GM19099 (cell line): ENCODE results near the gene XDH.

Experiments used
- POLR2A ChIP-seq: IDR thresholded peaks from 3 replicates; pipeline ENCODE4 v1.6.1; 2011; ENCODE audit warnings: low read depth; ENCODE audit not compliant: insufficient read length; ENCODE audit errors: extremely low read depth

Gene XDH

DNA sequence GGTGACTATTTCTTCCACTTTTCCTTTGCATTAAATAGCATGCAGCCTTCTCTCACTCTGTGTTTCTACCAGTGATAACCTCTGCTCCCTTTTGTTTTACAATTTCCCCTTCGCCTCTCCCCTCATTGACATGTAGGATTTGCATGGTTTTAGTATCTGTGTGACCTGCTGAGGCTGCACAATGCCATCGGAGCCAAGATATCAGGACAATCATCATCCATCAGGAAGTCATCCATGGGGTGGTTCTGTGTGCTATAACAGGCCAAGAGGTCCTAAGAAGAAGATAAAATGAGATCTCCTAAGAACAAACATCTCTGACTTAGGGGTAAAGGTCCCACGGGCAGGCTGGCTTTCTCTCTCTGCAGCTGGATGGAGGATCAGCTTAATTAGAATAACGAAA, 115.0 kb downstream of the XDH start:
- no peak for TF ChIP-seq POLR2A

DNA sequence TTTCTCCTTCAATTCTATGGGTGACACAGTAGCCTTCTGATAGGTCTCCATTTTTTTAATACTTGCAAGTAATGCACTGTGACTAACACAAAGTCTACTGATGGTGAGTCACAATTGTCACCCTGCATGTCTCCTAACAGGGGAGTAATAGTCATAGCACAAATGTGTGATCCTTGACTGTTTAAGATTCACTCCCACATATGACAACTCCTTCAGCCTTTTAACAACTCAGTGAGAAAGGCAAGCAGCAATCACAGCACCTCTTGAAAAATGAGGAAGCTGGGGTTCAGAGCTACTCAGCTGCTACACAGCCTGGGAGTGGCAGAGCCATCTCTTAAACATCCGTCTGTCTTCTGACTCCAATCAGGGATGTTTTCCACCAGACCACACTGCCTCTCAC, 116.8 kb downstream of the XDH start:
- no peak for TF ChIP-seq POLR2A

DNA sequence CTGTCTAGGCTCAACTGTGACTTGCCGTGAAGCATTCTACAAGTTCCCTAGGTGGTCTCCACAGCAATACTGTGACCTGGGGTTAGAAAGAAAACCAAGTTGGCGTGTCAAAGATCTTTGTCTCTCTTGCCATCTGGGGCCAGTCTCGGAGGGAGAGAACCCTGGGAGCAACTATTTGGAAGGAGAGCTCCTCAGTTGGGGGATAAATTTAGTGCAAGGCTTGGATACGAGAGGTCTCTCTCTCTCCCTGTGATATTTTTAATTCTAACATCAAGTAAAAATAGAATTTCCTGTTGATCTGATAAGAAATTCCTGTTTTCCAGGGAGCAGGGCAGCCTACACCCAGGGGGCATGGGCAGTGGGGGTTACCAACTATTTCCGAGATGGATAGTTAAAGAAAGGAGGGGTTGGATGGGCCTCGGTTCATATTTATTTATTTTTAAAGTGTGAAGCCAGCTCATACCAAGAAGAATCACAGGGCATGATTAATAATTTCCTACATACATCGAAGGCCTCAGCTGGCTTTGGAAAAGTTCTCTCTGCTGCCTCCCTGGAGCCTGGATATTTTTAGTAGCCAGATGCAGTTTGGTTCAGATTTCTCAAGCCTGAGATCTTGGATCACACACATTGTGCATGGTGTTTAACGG, 117.8 kb downstream of the XDH start:
- TF ChIP-seq POLR2A, result no peak

DNA sequence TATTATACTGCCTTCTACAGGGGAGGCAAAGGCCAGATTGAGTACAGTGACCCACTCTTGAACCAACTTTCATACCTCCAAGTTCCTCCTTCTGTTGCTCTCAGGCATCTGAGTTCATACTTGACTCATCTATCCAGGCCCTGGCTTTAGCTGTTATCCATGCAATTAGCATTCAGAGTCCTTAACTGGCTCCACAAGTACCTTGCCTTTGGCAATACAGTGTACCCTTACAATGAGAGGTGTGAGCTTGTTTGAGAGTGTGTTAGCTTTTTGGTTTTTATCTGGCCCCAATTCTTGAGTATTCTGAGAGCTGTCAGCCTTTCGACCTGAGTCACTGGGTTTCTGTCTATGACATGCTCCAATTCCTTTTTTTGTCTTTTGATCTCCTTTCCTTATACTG, 120.3 kb downstream of the XDH start:
- TF ChIP-seq POLR2A, result no peak

DNA sequence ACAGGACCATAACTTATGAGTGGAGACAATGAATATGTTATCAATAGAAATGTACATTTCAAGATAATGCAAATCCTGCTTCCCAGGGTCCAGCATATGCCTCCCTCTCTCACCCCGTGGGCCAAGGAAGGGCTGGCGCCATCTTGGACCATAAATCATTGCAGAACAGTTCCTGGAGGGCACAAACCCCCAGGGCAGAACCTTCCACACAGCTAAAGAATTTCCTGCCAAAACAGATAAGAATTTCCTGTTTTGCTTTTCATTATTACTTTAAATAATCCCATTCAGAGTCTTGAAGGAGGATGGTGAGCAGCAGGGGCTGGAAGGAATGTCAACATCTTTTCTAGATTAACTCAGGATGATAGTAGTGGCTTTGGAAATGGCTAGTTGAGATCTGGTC, 126.9 kb downstream of the XDH start:
- TF ChIP-seq POLR2A, result no peak

DNA sequence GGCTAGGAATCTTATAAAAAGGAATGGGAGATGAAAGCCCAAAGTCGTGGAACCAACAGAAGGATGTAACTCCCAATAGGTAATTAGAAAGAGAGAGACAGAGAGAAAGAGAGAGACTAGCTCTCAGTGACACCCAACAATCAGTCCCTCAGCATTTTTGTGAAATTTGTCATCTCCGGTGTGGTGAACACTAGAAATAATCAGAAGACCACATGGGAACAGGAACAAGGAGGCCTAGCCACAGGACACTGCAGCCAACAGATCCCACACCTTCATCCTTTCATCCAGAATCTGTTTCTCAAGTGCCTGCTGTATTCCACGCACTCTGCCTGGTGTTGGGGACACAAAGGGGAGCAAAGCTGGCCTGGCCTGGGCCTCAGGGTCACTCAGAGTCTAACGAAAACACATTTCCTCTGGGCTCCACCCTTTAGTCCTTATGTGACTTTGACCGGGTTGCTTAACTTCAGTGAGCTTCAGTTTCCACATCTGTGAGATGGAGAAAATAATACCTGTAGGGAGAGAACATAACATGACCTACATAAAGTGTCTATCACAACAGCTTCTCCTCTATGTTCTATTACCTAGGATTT, 127.5 kb downstream of the XDH start:
- no peak for TF ChIP-seq POLR2A

DNA sequence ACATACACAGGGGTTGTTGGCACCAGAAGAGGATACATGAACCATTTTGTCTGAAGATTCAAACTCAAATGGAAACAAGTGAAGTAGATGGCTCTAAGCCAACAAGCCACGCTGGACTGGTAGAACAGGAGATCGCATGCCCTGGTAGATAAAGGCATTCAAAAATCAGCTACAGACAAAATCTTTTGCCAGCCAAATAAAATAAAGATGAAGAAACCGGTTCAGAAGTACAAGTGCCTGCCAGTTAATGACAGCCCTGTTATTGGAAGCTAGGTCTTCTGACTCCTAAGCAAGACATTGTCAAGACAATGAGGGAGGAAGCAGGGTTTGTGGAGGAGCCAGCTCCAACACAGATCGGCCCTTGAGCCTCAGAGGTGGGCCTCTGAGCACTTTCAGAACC, 128.3 kb downstream of the XDH start:
- no peak for TF ChIP-seq POLR2A
